GM12892 (cell line): ENCODE results near the gene PAX3.
"Not testable (repeated sequence)": the region's sequence is repeated elsewhere in the genome, so short reads cannot be mapped to it uniquely, and the experiment has no call there.

ENCODE experiments used
- DNase-seq: peaks from one replicate; pipeline ENCODE4 v3.0.0; 2011; ENCODE audit not compliant: insufficient read length
- FAIRE-seq: peaks from 2 replicates; lab custom pipeline; 2011; peaks lifted over from hg19 to GRCh38; lab: Jason Lieb, UNC
- POLR2A ChIP-seq: IDR thresholded peaks from 2 replicates; pipeline ENCODE4 v1.6.1; 2011; ENCODE audit warnings: low read depth, low read length, control low read depth
- POLR2AphosphoS5 ChIP-seq: IDR thresholded peaks from 2 replicates; pipeline ENCODE4 v1.6.1; 2011; ENCODE audit warnings: low read depth, low read length, control low read depth
- TAF1 ChIP-seq: IDR thresholded peaks from 2 replicates; pipeline ENCODE4 v1.6.1; 2011; ENCODE audit warnings: low read depth, mild to moderate bottlenecking, control low read depth, low read length, borderline replicate concordance

The PAX3 gene

DNA sequence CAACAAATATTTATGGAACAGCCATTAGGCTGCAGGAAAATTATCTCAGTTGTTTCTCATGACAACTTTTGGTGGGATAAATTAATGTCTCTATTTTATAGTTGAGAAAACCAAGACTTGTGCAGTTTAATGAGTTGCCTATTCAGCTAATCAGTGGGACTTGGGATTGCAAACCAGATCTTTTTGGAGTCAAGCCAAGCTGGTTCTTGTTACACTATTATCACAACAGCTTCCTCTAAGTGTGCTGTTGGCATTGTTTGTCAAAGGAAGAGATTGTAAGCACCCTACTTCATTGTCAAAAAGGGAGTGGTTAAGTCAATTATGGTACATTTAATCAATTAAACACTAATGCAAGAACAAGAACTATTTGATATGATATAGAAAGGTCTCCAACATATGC, 119.2 kb downstream of the PAX3 start:
- TF ChIP-seq POLR2AphosphoS5: no peak
- TF ChIP-seq POLR2A: no peak
- no peak for TF ChIP-seq TAF1
- DNase-seq (no peak), FAIRE-seq (no peak)

DNA sequence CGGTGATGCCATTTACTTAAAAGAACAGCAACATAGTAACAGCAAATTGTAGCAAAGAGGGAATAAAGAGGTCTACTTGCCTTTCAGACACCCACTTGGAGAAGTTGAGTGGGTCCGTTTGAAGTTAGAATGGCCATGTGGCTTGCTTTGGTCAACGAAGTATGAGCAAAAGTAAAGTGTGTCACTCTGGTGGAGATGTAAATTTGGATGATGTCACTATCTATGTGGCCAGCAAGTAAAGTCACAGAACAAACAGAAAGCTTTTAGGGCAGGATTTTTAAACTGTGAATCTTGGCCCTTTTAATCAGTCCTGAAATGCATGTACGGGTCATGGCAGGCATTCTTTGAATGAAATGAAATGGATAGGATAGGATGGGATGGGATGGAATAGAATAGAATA, 120.3 kb downstream of the PAX3 start:
- DNase-seq (no peak), FAIRE-seq (no peak)
- TF ChIP-seq TAF1 (no peak), POLR2AphosphoS5 (no peak), POLR2A (no peak)

DNA sequence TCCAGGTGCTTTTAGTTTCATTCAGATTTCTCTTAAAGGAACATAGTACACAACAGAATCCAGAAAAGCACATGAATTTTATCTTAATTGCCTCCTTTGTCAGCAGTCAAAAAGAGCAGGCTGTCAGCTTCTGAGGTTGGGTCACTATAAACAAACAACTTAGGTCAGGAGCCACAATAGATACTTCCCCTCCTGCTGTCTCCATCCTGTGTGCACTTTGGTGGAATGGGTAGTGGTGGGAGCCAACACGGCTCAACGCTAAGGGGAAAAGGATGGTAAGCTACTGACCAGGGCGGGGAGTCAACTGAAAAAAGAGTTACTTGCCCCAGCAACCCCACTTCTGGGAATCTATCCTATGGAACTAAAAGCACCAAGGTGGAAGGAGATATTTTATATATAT, 121.9 kb downstream of the PAX3 start:
- no peak for TF ChIP-seq POLR2AphosphoS5
- no peak for TF ChIP-seq TAF1
- no peak for TF ChIP-seq POLR2A
- FAIRE-seq (no peak), DNase-seq (no peak)

DNA sequence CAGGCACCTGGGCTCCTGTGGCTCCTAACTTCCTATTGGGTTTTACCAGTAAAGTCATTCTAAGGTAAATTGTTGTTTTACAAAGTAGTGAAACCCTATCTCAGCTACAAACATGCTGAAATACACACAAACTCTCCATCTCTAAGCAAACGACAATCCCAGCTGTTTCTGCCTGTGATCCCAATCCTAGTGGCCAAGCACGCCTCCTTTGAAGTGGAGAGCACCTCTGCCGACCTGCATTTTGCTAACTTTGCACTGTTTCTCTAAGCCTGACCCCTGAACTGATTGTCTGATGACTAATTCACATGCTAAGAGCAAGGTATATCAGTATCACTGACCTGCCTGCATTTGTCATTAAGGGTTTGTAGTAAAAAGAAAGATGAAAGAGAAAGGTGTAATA, 124.3 kb downstream of the PAX3 start:
- FAIRE-seq: no peak
- TF ChIP-seq POLR2A (no peak), TAF1 (no peak), POLR2AphosphoS5 (no peak)
- no peak for DNase-seq

DNA sequence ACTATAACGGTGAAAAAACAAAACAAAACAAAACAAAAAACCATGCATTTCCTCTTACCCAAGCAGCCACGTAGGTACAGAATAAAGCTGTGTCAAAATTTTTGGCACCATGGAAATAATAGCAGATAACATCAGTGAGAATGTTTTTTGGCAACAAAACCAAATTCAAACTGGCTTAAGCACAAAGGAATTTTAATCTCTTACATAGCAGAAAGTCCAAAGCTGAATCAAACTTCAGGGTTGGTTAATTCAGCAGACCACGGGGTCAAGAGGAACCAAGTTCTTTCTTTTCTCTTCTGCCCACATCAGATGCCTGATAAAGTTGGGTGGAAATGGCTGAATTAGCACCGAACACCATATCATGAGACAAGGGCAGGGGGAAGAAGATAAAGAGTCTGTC, 129.5 kb downstream of the PAX3 start:
- TF ChIP-seq POLR2AphosphoS5: no peak
- no peak for TF ChIP-seq TAF1
- no peak for TF ChIP-seq POLR2A
- FAIRE-seq (no peak), DNase-seq (no peak)

DNA sequence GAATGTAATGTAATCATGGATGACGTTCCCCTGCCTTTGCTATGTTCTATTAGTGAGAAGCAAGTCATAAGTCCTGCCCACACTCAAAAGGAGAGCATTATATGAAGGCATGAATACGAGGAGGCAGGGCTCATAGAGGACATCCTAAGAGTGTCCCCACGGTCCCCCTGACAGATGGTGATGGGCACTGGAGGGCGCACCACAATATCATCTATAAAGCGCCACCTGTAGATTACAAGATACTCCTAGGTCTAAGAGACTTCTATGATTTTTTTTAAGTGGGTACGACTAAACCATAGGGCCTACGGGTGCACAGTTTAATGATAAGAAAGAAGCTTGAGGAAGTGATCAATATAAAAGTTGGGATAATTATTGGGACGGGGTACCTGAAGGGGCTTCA, 131.0 kb downstream of the PAX3 start:
- TF ChIP-seq TAF1: no peak
- no peak for TF ChIP-seq POLR2A
- TF ChIP-seq POLR2AphosphoS5: no peak
- DNase-seq (no peak), FAIRE-seq (no peak)

DNA sequence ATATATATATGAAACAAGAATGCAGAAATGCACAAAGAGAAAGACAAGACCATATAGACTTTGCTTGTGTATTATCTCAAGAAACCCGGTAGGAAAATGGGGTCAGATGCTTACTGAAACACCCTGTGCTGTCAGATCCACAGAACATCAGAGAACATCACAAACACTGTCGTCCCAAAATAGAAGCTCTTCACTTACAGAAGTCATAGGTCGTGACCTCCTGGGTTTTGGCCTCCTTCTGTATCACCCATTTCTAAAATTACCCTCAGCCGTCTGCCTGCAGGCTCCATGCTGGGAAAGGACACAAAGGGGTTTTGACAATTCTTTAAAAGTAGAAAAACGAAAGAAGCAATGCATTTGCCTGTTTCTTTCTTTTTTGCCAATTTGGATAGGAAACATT, 137.9 kb downstream of the PAX3 start:
- DNase-seq: no peak
- TF ChIP-seq TAF1 (no peak), POLR2AphosphoS5 (no peak), POLR2A (no peak)

DNA sequence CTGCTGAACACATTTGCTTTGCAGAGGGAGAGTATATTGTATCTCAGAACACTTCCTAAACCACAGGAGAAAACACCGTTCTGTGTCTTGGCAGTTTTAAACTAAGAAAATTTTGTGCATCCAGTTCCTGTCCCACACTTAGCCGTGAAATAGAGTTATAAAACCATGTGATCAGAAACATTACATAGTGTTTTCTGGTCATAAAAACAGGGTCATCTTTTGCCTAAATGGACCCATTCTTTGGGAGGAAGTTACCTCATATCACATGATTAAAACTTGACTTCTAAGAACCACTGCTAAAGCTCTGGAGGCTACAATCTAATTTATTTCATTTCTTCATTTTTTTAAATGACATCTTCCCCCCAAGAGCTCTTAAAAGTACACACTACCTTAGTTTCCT, 138.7 kb downstream of the PAX3 start:
- TF ChIP-seq POLR2AphosphoS5 (no peak), POLR2A (no peak), TAF1 (no peak)
- FAIRE-seq: no peak
- no peak for DNase-seq

More for the DNA sequence above, 137.9 kb downstream of the PAX3 start:
- FAIRE-seq: no peak

DNA sequence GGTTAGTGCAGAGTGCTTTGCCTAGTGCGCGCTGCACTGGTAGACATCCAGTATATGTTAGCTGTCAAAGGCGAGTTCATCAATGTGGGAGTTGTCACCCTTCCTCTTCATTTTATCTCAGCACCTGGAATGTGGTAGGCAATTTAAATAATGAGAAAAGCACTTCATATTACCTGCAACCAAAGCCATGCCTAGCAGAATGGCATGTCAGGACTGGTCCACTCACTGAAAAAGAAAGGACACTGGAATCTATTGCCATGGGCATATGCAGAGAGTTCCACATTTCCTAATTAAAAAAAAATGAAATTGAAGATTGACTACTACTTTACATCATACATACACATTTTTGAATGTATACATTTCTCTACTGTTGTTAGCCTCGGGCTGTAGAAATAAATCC, 139.6 kb downstream of the PAX3 start:
- FAIRE-seq (no peak), DNase-seq (no peak)
- TF ChIP-seq TAF1: no peak
- TF ChIP-seq POLR2A: no peak
- no peak for TF ChIP-seq POLR2AphosphoS5

DNA sequence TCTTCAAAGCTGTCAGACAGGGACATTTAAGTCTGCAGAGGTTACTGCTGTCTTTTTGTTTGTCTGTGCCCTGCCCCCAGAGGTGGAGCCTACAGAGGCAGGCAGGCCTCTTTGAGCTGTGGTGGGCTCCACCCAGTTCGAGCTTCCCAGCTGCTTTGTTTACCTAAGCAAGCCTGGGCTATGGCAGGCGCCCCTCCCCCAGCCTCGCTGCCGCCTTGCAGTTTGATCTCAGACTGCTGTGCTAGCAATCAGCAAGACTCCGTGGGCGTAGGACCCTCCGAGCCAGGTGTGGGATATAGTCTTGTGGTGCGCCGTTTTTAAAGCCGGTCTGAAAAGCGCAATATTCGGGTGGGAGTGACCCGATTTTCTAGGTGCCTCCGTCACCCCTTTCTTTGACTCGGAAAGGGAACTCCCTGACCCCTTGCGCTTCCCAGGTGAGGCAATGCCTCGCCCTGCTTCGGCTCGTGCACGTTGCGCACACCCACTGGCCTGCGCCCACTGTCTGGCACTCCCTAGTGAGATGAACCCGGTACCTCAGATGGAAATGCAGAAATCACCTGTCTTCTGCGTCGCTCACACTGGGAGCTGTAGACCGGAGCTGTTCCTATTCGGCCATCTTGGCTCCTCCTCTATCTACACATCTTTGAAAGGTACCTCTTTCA, 143.7 kb downstream of the PAX3 start:
- not testable (repeated sequence) for FAIRE-seq, DNase-seq
